Common myeloid progenitor, CD34-positive (primary cell): ENCODE measurements around the gene SAMD9.

Experiments used
- CTCF ChIA-PET: fragments of 350-600 bp; sonication (Branson Sonifier 250); formaldehyde crosslinking; loops from one replicate; lab custom pipeline; 2021; ENCODE audit warnings: antibody characterized with exemption; lab: Charles Lee
- POLR2A ChIA-PET: fragments of 350-600 bp; sonication (Branson Sonifier 250); formaldehyde crosslinking; loops from one replicate; lab custom pipeline; 2021; ENCODE audit warnings: antibody characterized with exemption; lab: Charles Lee
- DNase-seq, 3 donors: peaks; one replicate each; pipeline versions ENCODE4 v3.0.0 to v3.0.0-alpha.2; 2013
- H3K27ac ChIP-seq, 2 experiments: 1 replicate in 1 of 2; 2 replicates in 1 of 2; pipeline ENCODE4 v1.7.0; 2013; ENCODE audit warnings: inconsistent platforms in 2 of 2, low read length in 2 of 2, mild to moderate bottlenecking in 2 of 2, low read depth in 1 of 2, moderate library complexity in 1 of 2; ENCODE audit not compliant: severe bottlenecking in 2 of 2, insufficient read depth in 1 of 2, poor library complexity in 1 of 2
- H3K27me3 ChIP-seq, 5 experiments: replicated peaks in 2 of 5; 1 replicate in 3 of 5; 2 replicates in 2 of 5; pipeline versions ENCODE4 v1.6.1 to v1.7.0; 2013; ENCODE audit warnings: low read length in 4 of 5, mild to moderate bottlenecking in 2 of 5, moderate library complexity in 2 of 5, inconsistent platforms in 1 of 5; ENCODE audit not compliant: insufficient read depth in 5 of 5, control insufficient read depth in 4 of 5
- H3K36me3 ChIP-seq, 4 experiments: 1 replicate in 2 of 4; 2 replicates in 2 of 4; pipeline versions ENCODE4 v1.6.1 to v1.7.0; 2013; ENCODE audit warnings: low read length in 3 of 4, control low read depth in 1 of 4, mild to moderate bottlenecking in 1 of 4; ENCODE audit not compliant: control insufficient read depth in 4 of 4, insufficient read depth in 4 of 4
- H3K4me1 ChIP-seq, 4 experiments: 1 replicate in 3 of 4; 2 replicates in 1 of 4; pipeline versions ENCODE4 v1.6.1 to v1.7.1; 2013; ENCODE audit warnings: low read length in 3 of 4, mild to moderate bottlenecking in 3 of 4, control low read depth in 1 of 4, inconsistent platforms in 1 of 4, moderate library complexity in 1 of 4; ENCODE audit not compliant: control insufficient read depth in 4 of 4, insufficient read depth in 4 of 4; ENCODE audit errors: control extremely low read depth in 1 of 4
- H3K4me3 ChIP-seq, 7 experiments: 1 replicate in 4 of 7; 2 replicates in 3 of 7; pipeline versions ENCODE4 v1.5.1 to v1.7.0; 2013; ENCODE audit warnings: mild to moderate bottlenecking in 7 of 7, low read length in 6 of 7, moderate library complexity in 6 of 7, inconsistent platforms in 2 of 7, low read depth in 2 of 7, control low read depth in 1 of 7; ENCODE audit not compliant: insufficient read depth in 4 of 7, control insufficient read depth in 1 of 7; ENCODE audit errors: extremely low read depth in 1 of 7
- H3K9me3 ChIP-seq, 5 experiments: 1 replicate in 4 of 5; 2 replicates in 1 of 5; pipeline versions ENCODE4 v1.6.1 to v1.7.1; 2013; ENCODE audit warnings: low read length in 4 of 5, mild to moderate bottlenecking in 2 of 5, inconsistent platforms in 1 of 5, low read depth in 1 of 5, moderate library complexity in 1 of 5; ENCODE audit not compliant: control insufficient read depth in 4 of 5, insufficient read depth in 2 of 5; ENCODE audit errors: control extremely low read depth in 1 of 5
- WGBS: methylation state at CpG from one replicate; pipeline ENCODE4 v1.1.5; 2013; ENCODE audit not compliant: insufficient coverage; 5-methylcytosine and 5-hydroxymethylcytosine counted together

SAMD9 gene

GRCh38 chr7:93150200-93150835 lies 32.5 kb upstream of the SAMD9 start:
- no peak for DNase-seq
- peaks cover 17 to 26% (median 22%) of the 10 kb centered on the region in 4 experiments for H3K4me1 ChIP-seq

GRCh38 chr7:93148727-93149126 lies 30.9 kb upstream of the SAMD9 start:
- H3K36me3 ChIP-seq, result peaks cover 0 to 10% (median 8%) of the 10 kb centered on the region in 4 experiments
- DNase-seq, result no peak
- 100% methylated on average over 3 of the region's 3 CpGs for WGBS
- peaks cover 19 to 29% (median 25%) of the 10 kb centered on the region in 4 experiments for H3K4me1 ChIP-seq
- H3K27me3 ChIP-seq, result no peaks in the 10 kb centered on the region
- H3K9me3 ChIP-seq, result no peaks in the 10 kb centered on the region
- ChIA-PET CTCF (no interaction called here), POLR2A (no interaction called here)
- H3K27ac ChIP-seq, result peak overlapping the region; percentile 52 to 91
- peak overlapping the region in 5 of 7 experiments; percentile 57 to 93 (median 77) for H3K4me3 ChIP-seq

More at GRCh38 chr7:93150200-93150835, 32.5 kb upstream of the SAMD9 start:
- no peaks in the 10 kb centered on the region for H3K27me3 ChIP-seq
- 100% methylated on average over 1 of the region's 1 CpG for WGBS
- H3K27ac ChIP-seq, result no peak overlapping the region
- CTCF ChIA-PET, result no interaction called here
- no peaks in the 10 kb centered on the region for H3K36me3 ChIP-seq
- no peak overlapping the region for H3K4me3 ChIP-seq
- POLR2A ChIA-PET, result no interaction called here
- no peaks in the 10 kb centered on the region for H3K9me3 ChIP-seq

GRCh38 chr7:93148144-93148543 lies 30.4 kb upstream of the SAMD9 start, which contains the start of gene SAMD9L:
Gene SAMD9L (minus strand): TSS chr7:93148385. CDS start chr7:93135971, 12,414 bp downstream.
- Histone ChIP-seq H3K27ac (peak within 1 kb of the TSS; percentile 52 to 91), H3K36me3 (peaks cover 2 to 15% (median 10%) of the 10 kb centered on the region in 4 experiments), H3K9me3 (no peaks in the 10 kb centered on the region), H3K27me3 (no peaks in the 10 kb centered on the region), H3K4me1 (peaks cover 19 to 29% (median 25%) of the 10 kb centered on the region in 4 experiments), H3K4me3 (peak within 1 kb of the TSS in 6 of 7 experiments; percentile 57 to 93 (median 76))
- ChIA-PET CTCF (interaction anchor here (1.5 kb wide), 1 partner anchor 80 kb away, joined by 3 read pairs; no protein-coding TSS in a partner anchor), POLR2A (interaction anchor here (1.5 kb wide), 1 partner anchor 30 kb away, joined by 4 read pairs; the partner anchor contains the start of gene SAMD9)
- 0% methylated on average over 1 of the region's 2 CpGs for WGBS
- DNase-seq, result peak; percentile 25 to 79 (median 68)

- ChIA-PET CTCF (interaction anchor here (1.2 to 1.5 kb wide), 2 partner anchors 27 to 81 kb away, joined by 3 read pairs; no protein-coding TSS in a partner anchor), POLR2A (interaction anchor here (1.5 kb wide), 1 partner anchor 30 kb away, joined by 4 read pairs; the partner anchor contains the start of gene SAMD9)
- no CpG with 5 or more reads among the region's 3 CpGs for WGBS
- Histone ChIP-seq H3K27me3 (no peaks in the 10 kb centered on the region), H3K27ac (peak overlapping the region; percentile 52 to 91), H3K4me3 (peak overlapping the region in 6 of 7 experiments; percentile 57 to 93 (median 76)), H3K36me3 (peaks cover 10 to 23% (median 16%) of the 10 kb centered on the region in 4 experiments), H3K4me1 (peaks cover 19 to 29% (median 25%) of the 10 kb centered on the region in 4 experiments), H3K9me3 (no peaks in the 10 kb centered on the region)
- DNase-seq, result peak; percentile 48 to 91 (median 84)
These were observed 29.6 kb upstream of the SAMD9 start for GRCh38 chr7:93147363-93147762.

GRCh38 chr7:93146472-93147141 lies 28.8 kb upstream of the SAMD9 start:
- CTCF ChIA-PET, result interaction anchor here (1.2 to 1.5 kb wide), 2 partner anchors 26 to 82 kb away, joined by 3 read pairs; no protein-coding TSS in a partner anchor
- WGBS, result 27% methylated on average over 5 of the region's 5 CpGs
- POLR2A ChIA-PET, result interaction anchor here (1.5 kb wide), 1 partner anchor 29 kb away, joined by 4 read pairs; the partner anchor contains the start of gene SAMD9
- peaks cover 13 to 31% (median 19%) of the 10 kb centered on the region in 4 experiments for H3K36me3 ChIP-seq
- no peaks in the 10 kb centered on the region for H3K9me3 ChIP-seq
- H3K4me3 ChIP-seq, result peak overlapping the region in 6 of 7 experiments; percentile 57 to 93 (median 76)
- H3K27ac ChIP-seq, result peak overlapping the region; percentile 52 to 91
- DNase-seq, result peak; percentile 46 to 87 (median 83)
- H3K4me1 ChIP-seq, result peaks cover 19 to 29% (median 25%) of the 10 kb centered on the region in 4 experiments
- no peaks in the 10 kb centered on the region for H3K27me3 ChIP-seq

- POLR2A ChIA-PET, result no interaction called here
- Histone ChIP-seq H3K27ac (peak overlapping the region; percentile 52 to 91), H3K27me3 (no peaks in the 10 kb centered on the region), H3K36me3 (peaks cover 14 to 36% (median 20%) of the 10 kb centered on the region in 4 experiments), H3K4me3 (peak overlapping the region in 5 of 7 experiments; percentile 38 to 90 (median 74)), H3K9me3 (no peaks in the 10 kb centered on the region), H3K4me1 (peaks cover 19 to 29% (median 25%) of the 10 kb centered on the region in 4 experiments)
- 0% methylated on average over 1 of the region's 1 CpG for WGBS
- CTCF ChIA-PET, result no interaction called here
- no peak for DNase-seq
These were observed 28.3 kb upstream of the SAMD9 start for GRCh38 chr7:93146036-93146435.
